Measurements from ENCODE around the gene HIF1AN.

The HIF1AN gene
- 85.3 to 148 (median 109) reads per million in 4 experiments for total RNA-seq

DNA sequence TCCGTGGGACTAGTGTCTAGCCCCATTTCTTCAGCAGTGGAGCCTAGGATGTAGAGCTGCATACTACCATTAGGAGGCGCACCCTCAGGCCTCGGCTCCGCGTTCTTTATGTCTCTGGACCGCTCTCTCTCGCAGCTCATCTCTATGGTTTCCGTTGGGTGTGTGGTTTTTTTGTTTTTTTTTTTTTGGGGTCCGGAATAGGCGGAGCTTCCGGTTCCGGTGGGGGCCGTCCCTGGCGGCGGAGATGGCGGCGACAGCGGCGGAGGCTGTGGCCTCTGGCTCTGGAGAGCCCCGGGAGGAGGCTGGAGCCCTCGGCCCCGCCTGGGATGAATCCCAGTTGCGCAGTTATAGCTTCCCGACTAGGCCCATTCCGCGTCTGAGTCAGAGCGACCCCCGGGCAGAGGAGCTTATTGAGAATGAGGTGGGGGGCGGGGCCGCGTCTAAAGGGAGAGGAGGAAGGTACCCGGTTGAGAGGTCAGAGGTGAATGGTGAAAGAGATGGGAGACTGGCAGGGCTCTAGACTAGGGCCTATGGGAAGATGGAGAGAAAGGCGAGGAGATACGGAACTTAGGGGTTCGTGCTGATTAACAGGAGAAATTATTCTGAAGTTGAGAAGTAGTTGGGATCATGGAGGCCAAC lies at the start of gene HIF1AN:
HIF1AN (plus strand) TSS at position 229 of the 639 bp plus-strand sequence; CDS start at position 245, 16 bp downstream.
- peak; percentile 79 for DNase-seq

DNA sequence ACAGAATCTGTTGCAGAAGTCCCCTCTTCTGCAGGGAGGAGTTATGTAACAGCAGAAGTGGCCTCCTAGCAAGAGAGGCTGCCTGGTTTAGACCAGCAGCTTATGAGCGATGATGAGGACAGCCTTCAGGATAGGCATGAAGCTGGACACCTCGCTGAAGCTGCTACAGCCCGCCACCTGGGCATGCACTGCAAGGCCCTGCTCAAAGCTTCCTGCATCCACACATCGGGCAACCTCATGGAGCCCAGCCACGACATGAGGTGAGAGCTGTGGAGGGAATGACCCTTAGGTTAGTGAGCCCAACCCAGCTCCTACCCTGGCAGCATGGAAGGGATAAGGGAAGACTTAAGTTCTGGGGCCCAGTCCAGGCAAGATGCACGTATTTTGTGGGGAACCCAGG lies 48.2 kb upstream of the HIF1AN start:
- no peak for DNase-seq

DNA sequence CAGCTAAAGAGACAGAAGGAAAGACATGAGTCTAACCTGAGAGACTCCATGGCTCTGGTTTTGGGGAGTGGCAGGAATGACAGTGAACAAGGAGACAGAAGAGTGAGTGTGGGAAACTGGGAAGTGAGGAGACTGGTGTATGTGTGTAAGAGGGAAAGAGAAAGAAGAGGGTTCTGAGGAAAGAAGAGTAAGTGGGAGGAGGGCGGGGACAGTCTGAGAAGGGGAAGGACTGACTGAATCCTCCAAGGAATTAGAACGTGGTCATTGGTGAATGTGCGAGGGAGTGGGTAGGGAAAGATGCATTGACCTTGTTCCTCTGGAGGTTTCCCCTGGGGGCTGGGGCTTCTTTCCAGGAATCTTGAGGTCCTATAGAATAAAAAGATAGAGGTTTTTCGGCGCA lies 46.3 kb upstream of the HIF1AN start:
- no peak for DNase-seq

DNA sequence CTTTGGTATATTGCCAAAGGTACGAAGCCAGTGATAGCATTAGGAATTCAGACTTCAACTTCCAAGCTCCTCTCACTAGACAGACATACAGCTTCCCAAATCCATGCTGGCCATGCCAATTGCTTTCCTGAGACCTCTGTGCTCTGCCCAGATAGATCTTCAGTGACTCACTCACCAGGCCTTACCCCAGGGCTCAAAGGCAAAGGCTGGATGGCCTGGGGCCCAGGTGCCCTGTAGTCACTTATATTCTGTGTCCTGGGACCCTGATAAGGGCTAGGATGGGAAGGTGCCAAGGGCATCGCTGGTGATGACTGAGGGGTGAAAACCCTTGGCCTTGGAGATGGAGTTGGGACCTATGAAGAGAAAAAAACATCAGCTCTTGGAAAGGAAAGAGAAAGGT lies 45.2 kb upstream of the HIF1AN start:
- no peak for DNase-seq

DNA sequence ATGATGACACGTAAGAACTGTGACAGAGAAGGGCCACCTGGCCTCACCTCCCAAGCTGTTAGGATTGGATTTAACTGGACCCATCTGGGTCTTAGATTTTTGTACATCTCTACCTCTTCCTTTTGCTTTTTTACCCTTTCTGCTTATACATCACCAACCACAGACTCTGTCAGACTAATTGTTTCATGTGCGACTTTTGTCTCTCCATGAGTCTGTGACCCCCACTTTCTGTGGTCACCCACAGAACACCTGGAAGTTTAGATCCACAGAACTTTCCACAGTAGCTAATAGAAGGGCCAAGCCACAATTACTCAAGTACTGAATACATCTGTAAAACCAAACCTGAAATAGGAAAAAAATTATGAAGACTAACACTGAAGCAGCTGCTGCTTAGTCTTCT lies 39.2 kb upstream of the HIF1AN start:
- DNase-seq = no peak

DNA sequence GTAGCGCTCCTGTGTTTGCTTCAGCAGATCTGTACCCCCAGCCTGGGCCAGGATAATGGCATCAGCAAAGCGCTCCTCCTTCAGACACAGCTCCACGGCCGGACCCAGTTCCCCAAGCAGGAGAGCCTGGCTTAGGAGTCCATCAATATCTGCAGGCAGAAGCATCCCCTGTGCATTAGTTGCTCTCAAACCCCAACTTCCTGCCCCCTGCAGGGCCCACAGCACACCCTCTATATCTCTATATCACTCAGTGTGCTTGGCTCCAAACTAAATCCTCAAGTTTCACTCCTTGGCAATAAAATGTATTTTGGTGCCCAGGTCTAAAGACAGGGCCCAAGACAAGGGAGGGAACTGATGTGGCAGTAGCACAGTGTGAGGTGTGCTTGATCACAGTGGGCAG lies 37.7 kb upstream of the HIF1AN start:
- no peak for DNase-seq

DNA sequence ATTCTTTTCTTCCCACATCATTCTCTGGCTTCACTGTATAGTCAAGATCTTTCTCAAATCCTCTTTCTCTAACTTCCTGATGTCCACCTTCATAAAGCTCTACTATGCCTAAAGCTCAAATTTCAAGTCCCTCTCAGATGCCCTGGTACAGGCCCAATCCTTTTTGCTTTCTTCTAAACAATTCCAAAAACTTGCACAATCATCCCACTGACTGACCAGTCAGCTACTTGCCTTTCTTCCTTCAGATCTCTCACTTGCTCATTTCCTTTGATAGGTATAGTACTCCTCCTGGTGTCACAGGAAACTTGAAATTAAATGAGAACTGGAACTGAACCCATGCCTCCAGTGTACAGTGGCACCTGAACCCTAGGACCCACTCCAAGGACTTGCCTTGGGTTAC lies 34.3 kb upstream of the HIF1AN start:
- no peak for DNase-seq

DNA sequence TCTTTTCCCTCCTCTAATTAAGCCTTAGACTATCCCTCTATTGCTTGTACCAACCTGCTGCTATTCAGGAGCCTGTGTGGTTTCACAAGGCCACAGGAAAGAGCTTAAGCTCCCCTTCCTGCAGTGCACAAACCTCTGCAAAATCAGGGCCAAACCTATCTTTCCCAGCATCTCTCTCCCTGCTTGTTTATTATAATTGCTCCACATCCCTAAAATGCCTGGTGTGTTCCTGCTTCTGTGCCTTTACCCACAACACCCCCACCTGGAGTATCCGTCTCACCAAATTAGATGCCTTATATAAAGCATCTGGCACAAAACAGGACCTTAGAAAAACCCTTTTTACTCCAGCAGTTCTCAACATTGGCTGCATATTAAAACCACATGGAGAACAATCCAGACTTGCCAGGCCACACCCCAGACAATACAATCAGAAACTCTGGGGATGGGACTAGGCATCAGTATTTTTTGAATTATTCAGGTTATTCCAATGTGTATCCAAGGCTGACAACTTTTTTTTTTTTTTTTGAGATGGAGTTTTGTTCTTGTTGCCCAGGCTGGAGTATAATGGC lies 32.7 kb upstream of the HIF1AN start:
- DNase-seq = no peak

DNA sequence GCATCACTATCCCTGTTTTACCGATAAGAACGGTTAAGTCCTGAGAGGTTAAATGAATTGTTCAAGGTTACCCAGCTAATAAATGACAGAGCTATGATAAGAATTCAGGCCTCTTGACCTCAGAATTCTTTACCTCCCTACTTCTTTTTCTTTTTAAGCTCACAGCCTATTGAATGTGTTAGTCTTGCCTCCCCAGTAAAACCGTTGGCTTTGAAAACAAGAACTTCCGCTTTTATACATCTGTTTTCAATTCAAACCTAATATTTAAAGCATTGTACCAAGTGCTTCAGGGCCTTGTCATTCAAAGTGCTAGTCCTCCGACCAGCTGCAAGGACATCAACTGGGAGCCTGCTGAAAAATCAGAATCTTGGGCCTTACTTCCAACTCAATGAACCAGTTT lies 31.6 kb upstream of the HIF1AN start:
- DNase-seq = no peak

DNA sequence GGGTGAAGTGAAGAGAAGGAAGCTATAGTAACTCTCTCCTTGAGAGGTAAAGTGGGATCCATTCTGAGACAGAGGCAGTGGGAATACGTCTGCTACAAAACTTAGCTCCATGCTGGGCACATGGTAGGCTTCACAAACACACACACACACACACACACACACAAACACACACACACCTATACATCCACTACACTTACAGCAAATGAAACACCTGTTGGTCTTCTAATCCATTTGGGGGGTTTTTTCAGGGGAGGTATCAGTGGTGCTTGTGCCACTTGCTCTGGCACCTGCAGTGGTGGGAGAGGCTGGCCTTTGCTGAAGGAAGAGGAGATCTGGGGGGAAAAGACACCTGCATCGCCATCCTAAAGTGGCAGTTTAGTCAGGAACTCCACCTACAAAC lies 30.6 kb upstream of the HIF1AN start:
- no peak for DNase-seq

DNA sequence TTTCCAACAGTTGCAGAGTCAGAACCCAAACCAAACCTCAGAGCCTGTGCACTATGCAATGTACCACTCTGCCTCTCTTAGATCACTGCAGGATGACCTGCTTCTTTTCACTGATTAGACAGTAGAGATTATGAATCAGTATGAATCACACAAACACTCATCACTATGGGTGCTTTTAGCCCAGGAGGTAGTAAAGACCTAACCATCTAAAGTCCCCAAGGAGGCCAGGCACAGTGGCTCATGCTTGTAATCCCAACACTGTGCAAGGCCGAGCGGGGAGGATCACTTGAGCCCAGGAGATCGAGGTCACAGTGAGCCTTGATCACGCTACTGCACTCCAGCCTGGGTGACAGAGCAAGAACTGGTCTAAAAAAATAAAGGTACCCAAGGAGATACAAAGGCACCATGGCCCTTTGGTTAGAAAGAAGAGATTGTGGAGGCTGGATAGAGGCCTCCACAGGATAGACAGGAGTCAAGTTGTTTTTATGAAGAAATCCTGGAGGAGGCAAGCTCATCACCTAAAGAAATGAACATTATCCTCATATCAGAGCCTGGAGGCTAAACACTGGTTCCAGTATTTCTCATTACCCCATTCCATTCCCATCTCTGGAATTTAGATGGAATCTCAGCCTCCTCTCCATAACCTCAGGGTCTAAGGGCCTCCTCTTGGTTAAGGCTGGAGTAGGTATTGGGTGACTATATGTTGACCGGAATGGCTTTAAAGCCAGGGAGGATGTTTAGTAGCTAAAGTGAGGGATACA lies 29.0 kb upstream of the HIF1AN start:
- no peak for DNase-seq

DNA sequence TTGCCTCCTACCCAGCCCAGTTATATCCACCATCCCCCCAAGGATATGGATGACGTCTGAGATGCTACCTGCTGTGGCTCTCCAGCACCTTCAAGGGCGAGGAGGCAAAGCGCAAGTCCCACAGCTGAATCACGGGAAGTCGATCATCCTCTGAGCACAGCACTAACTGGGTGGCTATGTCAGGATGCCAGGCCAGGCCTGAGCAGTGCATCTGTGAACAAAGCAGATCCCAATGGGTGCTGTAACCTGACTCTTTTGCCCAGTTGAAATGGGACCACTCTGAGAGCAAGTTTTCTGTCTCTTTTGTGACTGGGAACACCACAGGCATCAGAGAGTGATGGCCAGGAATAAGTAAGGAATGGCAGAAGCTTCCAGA lies 28.4 kb upstream of the HIF1AN start:
- DNase-seq = no peak

DNA sequence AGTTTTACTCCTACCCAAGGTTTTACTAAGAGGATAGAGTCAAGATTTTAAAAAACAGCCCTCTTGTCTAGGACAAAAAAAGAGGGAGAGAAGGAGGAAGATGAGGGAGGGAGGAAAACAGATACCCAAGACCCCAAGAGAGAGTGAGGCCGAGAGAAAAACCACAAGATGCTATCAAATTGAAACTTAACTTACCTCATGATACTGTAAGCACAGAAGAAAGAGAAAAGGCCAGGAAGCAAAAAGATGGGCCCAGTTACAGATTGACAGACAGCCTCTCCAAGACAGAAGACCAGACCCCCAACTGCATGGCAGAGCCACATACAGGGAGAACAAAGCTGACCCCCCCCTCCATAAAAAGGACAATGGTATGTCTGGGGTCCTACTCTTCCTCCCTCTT lies 27.5 kb upstream of the HIF1AN start:
- no peak for DNase-seq

DNA sequence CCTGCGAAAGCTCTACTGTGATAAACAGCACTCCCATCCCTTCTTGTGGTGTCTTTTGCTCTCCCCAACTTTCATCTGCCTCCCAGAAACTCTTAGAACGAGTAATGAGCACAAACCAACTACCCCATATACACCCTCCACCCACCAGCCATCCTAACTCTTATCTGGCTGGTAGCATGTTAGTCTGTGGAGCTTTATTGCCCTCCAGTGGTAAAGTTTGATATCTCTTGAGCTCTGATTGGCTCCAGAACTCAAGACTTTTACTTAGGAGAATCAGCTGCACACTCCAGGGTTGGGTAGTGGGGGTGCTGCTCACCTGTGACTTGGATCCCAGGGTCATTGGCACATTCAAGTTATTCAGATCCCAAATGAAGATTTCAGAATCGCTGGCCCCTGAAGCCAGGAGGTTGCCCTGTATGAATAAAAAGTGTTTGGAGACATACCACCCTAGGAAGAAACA lies 27.0 kb upstream of the HIF1AN start:
- no peak for DNase-seq

DNA sequence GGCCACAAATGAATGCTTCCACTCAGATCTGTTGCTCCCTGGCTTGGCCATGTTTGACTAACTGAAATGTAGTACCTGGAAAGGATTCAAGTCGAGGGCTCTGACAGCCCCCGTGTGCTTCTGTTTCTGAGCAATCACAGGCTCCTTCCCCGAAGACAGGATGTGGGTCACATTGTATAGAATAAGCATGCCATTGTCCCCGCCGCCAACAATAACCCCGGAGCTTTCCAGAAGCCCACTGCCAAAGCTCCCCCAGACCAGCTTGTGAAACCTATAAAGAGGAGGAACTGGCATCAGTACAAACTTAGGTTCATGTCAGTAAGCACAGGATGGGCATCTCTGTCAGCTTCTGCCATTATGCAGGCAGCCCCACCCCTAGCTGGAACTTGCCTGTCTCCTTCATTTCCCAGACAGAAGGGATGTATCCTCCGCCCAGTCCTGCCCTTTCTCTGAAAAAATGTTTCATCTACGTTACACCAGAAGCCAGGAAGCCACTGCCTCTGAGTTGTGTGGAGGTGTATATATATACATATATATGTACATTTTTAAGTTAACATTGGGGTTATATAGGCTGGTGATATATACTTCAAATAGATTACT lies 26.4 kb upstream of the HIF1AN start:
- no peak for DNase-seq

DNA sequence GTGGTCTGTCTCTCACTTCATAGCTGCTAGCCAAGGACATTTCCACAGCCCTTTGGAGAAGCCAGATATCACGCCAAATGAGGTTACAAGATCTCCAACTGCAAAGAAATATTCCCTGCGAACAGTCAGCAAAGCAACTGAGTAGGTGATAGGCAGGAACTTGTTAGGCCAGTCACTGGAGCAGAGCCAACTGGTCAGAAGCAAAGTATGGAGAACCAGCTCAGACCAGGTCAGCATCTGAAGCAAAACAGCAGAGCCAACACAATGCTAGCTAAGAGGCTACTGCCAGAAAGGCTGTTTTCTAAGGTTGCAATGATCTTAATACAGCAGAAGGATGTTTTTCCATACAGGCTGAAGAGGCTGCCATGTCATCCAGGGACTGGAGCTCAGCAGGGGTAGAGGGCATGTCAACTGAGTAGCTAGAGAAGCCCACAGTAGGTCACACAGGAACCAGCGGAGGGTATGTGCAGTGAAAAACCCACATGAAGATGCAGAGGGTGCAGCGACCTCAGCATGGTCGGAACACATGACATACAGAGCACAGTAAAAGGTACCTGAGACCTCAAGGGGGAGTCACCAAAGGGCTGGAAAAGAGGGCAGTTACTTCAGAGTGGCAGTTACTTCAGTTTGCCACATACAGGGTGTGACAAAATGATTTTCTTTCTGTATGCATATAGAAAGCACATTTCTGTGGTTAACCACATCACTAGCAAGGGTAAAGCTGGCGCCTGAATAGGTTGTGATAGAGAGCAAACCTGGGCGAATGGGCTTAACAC lies 25.0 kb upstream of the HIF1AN start:
- peak; percentile 23 for DNase-seq

DNA sequence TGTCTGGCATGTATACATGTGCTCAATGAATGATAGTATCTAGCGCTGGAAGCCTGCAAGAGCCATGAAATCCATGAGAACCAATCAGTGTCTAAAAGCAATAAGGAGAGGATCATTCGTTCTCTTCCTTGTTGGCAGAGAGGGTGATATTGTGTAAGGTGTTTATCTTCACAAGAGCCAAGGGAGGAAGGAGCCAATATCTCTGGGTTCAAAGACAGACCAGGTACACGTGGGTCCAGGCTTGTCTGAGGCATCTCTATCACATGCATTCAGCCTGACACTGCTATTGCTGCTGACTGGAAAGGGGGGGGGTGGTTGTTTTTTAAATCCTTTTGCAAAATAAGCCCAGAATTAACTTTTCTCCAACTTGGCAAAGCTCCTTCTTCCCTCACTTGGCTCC lies 20.1 kb upstream of the HIF1AN start:
- DNase-seq = no peak

DNA sequence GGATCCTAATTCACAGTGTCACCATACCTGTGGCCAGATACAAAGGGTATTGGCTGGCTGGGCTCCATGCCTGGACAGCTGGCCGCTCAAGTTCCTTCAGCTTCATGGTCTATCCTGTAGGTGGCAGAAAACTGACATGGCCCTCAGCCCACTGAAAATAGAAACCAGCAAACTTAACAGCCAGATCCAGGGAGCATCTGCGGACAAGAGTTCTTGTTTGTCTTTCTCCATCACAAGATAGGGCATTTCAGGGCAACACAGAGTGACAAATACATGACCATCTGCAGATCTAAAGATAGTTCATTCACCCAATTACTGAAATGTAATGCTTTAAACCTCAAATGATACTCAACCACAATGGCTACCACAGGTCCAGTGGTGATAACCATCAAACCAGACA lies 18.9 kb upstream of the HIF1AN start:
- DNase-seq = no peak

DNA sequence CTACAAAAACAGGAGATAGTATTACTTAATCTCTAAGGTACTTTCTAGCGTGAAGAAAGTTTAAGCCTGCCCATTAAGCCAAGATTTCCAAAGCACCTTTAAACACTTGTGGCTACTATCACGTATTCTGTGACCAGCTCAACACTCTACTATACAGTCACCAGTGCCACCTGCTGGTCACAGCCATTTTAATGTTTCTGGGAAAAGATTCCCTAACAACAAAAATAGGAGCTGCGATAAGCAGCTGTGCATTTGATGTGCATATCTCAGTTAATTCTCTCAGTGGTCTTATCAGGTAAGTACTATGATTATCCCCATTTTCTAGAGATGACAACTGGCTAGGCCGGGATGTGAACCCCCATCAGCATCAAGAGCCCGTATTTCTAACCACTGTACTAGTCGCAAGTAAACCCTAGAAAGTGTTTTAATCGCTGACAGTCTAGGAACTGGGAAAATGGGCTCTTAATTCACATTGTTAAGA lies 16.9 kb upstream of the HIF1AN start:
- DNase-seq = peak; percentile 58

DNA sequence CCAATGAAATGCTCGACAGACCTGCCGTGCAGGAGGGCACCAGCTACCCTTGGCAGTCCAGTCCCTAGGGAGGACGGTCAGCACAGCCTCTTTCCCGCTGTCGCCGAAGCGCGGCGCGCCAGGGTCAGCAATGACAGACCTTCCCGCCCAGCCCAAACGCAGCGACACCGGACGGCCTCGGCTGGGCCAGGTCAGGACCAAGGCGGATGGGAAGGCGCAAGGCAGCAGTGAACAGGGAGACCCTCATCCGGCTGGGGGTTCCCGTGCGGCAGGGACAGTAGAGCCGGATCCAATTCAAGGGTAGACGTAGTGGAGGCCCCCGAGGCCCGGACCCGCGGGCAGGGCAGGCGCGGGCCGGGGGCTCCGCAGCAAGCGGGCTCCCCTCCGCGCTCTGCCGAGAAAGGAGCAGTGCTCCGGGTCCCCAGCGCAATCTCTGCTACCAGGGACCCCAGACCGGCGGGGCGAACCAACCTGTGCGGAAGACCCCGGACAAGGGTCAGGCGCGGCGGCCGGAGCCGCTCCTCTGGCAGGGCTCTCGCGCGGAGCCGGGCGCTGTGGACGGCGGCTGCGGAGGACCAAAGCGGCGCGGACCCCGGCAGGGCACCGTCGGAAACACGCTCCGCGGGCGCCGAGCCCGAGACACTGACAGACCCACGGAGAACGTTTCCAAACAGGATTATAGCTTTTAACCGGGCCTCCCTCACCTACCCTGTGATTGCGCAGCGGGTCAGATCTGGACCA lies 16.3 kb upstream of the HIF1AN start, which contains the start of gene SEC31B:
SEC31B (minus strand) TSS at position 551 of the 741 bp plus-strand sequence. CDS start 2,909 bp downstream, outside the sequence.
- DNase-seq = no peak

DNA sequence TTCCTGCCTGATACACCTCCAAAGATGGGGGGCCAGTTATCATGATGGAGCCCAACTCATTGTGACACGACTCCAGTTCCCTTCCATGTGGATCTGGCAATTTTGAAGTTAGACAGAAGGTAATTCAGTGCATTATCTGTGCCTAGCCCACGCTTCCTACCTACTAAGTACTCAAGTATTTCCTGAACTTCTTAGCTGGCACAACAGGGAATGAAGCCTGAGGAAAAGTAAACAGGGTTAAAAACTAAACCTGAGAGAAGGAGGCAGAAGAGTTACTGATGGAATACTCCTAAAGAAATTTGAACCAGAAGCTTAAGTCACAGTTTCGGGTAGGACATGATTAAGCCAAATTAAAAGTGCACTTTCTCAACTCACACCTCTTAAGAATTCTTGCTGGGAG lies 14.9 kb upstream of the HIF1AN start:
- no peak for DNase-seq

All from effector CD8-positive, alpha-beta T cell (primary cell).